NCI-H2029 (cell line): ENCODE data around the gene GRWD1.
A peak's percentile ranks its signal among the peaks of the same experiment; 100 is the strongest.

Experiments used
- DNase-seq: peaks from one replicate; lab custom pipeline; 2025; lab: John Stamatoyannopoulos, UW

The GRWD1 gene

GRCh38 chr19:48424694-48425219, 21.0 kb upstream of the GRWD1 start:
- DNase-seq, result no peak

GRCh38 chr19:48428670-48429069, 17.1 kb upstream of the GRWD1 start:
- no peak for DNase-seq

- no peak for DNase-seq
Measured at GRCh38 chr19:48433337-48433736, 12.4 kb upstream of the GRWD1 start.

- DNase-seq, result no peak
Measured at GRCh38 chr19:48436586-48436985, 9.2 kb upstream of the GRWD1 start.

GRCh38 chr19:48441360-48442050, 4.3 kb upstream of the GRWD1 start:
- no peak for DNase-seq

- no peak for DNase-seq
Measured at GRCh38 chr19:48442116-48443035, 3.4 kb upstream of the GRWD1 start.

- peak; percentile 47 for DNase-seq
Measured at GRCh38 chr19:48443256-48443655, 2.5 kb upstream of the GRWD1 start.

GRCh38 chr19:48443731-48444128, 2.1 kb upstream of the GRWD1 start:
- DNase-seq, result no peak

- DNase-seq, result no peak
Measured at GRCh38 chr19:48444129-48444935, 1.5 kb upstream of the GRWD1 start.

- DNase-seq, result no peak
Measured at GRCh38 chr19:48444936-48445200, 915 bp upstream of the GRWD1 start.

GRCh38 chr19:48445256-48445605, 552 bp upstream of the GRWD1 start:
- DNase-seq, result peak; percentile 73

- DNase-seq, result no peak
Measured at GRCh38 chr19:48446579-48446978, 796 bp downstream of the GRWD1 start.

- no peak for DNase-seq
Measured at GRCh38 chr19:48448563-48448962, 2.8 kb downstream of the GRWD1 start.

GRCh38 chr19:48450441-48450840, 4.7 kb downstream of the GRWD1 start:
- DNase-seq, result no peak

- DNase-seq, result no peak
Measured at GRCh38 chr19:48450863-48451262, 5.1 kb downstream of the GRWD1 start.

- DNase-seq, result no peak
Measured at GRCh38 chr19:48451624-48452023, 5.8 kb downstream of the GRWD1 start.

GRCh38 chr19:48452289-48453190, 6.8 kb downstream of the GRWD1 start:
- DNase-seq, result no peak

GRCh38 chr19:48454150-48454730, 8.5 kb downstream of the GRWD1 start:
- no peak for DNase-seq

- DNase-seq, result no peak
Measured at GRCh38 chr19:48455171-48455907, 9.6 kb downstream of the GRWD1 start, which contains the start of gene KCNJ14. KCNJ14 (plus strand) TSS chr19:48455574; CDS start chr19:48461725, 6,151 bp downstream.

GRCh38 chr19:48455908-48456562, 10.3 kb downstream of the GRWD1 start:
- DNase-seq, result no peak
